A673 (cell line): ENCODE results near the gene EZH1.

Source experiments
- EZH2 ChIP-seq: fragments of 200-600 bp; sonication (generic); IDR thresholded peaks from 2 replicates; pipeline ENCODE4 v1.6.1; 2017; ENCODE audit warnings: borderline replicate concordance, low read depth, mild to moderate bottlenecking, mixed read lengths, antibody characterized with exemption, low read length; ENCODE audit not compliant: poor library complexity, severe bottlenecking
- TF ChIP-seq, protein P1 (sequence below): fragments of 300-800, 200-600 bp; sonication (generic); conservative IDR thresholded peaks from 2 replicates; pipeline ENCODE4 v1.5.1; 2017; ENCODE audit warnings: low read depth, mild to moderate bottlenecking, antibody characterized with exemption, low read length, moderate library complexity, mixed read lengths

DNA sequence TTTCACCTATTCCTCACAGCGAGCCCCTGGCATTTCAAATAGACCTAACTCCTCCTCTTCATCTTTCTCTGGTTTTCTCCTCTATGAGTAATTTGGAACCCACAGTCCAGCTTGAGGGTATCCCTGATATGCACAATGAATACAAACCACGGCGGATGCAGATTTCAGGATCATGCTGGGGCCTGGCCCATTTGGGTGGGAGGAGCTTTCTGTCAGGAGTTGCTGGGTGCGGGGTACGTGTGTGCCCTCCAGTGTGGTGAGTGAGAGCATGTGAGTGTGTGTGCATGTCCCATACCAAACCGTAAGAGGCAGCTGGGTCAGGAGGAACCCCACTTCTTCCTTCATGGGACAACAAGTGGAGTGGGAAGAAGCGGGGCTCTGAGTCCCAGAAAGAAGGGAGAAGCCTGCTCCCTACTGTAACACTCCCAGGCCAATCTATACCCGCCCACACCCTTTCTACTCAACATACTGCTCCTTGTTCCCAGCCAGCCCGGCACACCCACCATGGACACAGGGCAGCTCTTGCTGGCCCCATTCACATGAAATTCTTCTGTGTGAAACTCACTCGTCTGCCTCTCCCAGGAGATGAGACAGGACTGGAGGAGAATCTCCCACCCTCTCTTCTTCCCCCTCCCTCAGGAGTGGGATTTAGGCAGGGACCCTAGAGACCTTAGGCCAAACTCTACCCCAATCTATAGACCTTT is 44.1 kb downstream of the EZH1 start:
- TF ChIP-seq, protein P1, sequence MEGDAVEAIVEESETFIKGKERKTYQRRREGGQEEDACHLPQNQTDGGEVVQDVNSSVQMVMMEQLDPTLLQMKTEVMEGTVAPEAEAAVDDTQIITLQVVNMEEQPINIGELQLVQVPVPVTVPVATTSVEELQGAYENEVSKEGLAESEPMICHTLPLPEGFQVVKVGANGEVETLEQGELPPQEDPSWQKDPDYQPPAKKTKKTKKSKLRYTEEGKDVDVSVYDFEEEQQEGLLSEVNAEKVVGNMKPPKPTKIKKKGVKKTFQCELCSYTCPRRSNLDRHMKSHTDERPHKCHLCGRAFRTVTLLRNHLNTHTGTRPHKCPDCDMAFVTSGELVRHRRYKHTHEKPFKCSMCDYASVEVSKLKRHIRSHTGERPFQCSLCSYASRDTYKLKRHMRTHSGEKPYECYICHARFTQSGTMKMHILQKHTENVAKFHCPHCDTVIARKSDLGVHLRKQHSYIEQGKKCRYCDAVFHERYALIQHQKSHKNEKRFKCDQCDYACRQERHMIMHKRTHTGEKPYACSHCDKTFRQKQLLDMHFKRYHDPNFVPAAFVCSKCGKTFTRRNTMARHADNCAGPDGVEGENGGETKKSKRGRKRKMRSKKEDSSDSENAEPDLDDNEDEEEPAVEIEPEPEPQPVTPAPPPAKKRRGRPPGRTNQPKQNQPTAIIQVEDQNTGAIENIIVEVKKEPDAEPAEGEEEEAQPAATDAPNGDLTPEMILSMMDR, result no peak
- TF ChIP-seq EZH2, result no peak
